Measurements from ENCODE around the gene CYB561. TPM values are rescaled to one million over a fixed set of nuclear protein-coding genes. Genes with fewer than 3 reads are reported as not detected.

The CYB561 gene
- polyA plus RNA-seq, 4 donors = 5.6 to 35.5 (median 25.6) TPM

Other genes starting within 250 kb of the CYB561 start
- gene ACE, start 30.8 kb upstream of the CYB561 start, polyA plus RNA-seq (ENCODE audit: insufficient read length in 4 of 4) = 10 to 100 TPM in 3 of 4 donors, 1 to 10 TPM in 1; 3.5 to 18.2 (median 14.8) TPM
- gene KCNH6, start 77.1 kb upstream of the CYB561 start, polyA plus RNA-seq (ENCODE audit: insufficient read length in 4 of 4) = 1 to 10 TPM in 2 of 4 donors, under 1 TPM in 2; 0.07 to 2.5 (median 0.98) TPM
- 100 to 1,000 TPM in 3 of 4 donors, 10 to 100 TPM in 1; 68.7 to 120 (median 110) TPM for gene DCAF7, start 104.2 kb upstream of the CYB561 start, polyA plus RNA-seq (ENCODE audit: insufficient read length in 4 of 4)
- 10 to 100 TPM; 13.6 to 28.2 (median 25.7) TPM for gene TACO1, start 154.6 kb upstream of the CYB561 start, polyA plus RNA-seq (ENCODE audit: insufficient read length in 4 of 4)
- 10 to 100 TPM; 27.5 to 40.8 (median 30.4) TPM for gene MAP3K3, start 176.1 kb upstream of the CYB561 start, polyA plus RNA-seq (ENCODE audit: insufficient read length in 4 of 4)